DOHH2 (cell line): ENCODE results near the gene DQX1.

Source experiments
- H3F3A ChIP-seq: fragments of 200-600 bp; sonication (generic), shearing (Covaris generic); 2 replicates; pipeline ENCODE4 v1.6.0; 2016; ENCODE audit warnings: antibody characterized with exemption, mild to moderate bottlenecking; ENCODE audit not compliant: control insufficient read depth, insufficient read depth
- H3K27ac ChIP-seq: fragments of 200-600 bp; sonication (generic); 2 replicates; pipeline ENCODE4 v1.5.1; 2014; ENCODE audit warnings: low read depth, mild to moderate bottlenecking, low read length, moderate library complexity
- H3K27me3 ChIP-seq: fragments of 200-600 bp; sonication (generic); 2 replicates; pipeline ENCODE4 v1.6.1; 2014; ENCODE audit warnings: mild to moderate bottlenecking, low read length, mixed read lengths; ENCODE audit not compliant: control insufficient read depth
- H3K36me3 ChIP-seq: fragments of 200-600 bp; sonication (generic); 2 replicates; pipeline ENCODE4 v1.6.1; 2014; ENCODE audit warnings: mild to moderate bottlenecking, low read length, moderate library complexity, mixed read lengths; ENCODE audit not compliant: control insufficient read depth
- H3K4me1 ChIP-seq: fragments of 200-600 bp; sonication (generic); 2 replicates; pipeline ENCODE4 v1.6.1; 2014; ENCODE audit warnings: mild to moderate bottlenecking, low read length, mixed read lengths; ENCODE audit not compliant: control insufficient read depth
- H3K4me2 ChIP-seq: fragments of 200-600 bp; sonication (generic); 2 replicates; pipeline ENCODE4 v1.6.0; 2014; ENCODE audit warnings: mild to moderate bottlenecking, low read length, moderate library complexity
- H3K4me3 ChIP-seq: fragments of 200-600 bp; sonication (generic); 2 replicates; pipeline ENCODE4 v1.5.1; 2014; ENCODE audit warnings: mild to moderate bottlenecking, low read length, mixed read lengths
- H3K79me2 ChIP-seq: fragments of 200-600 bp; sonication (generic); 2 replicates; pipeline ENCODE4 v1.6.1; 2014; ENCODE audit warnings: mild to moderate bottlenecking, low read length, mixed read lengths; ENCODE audit not compliant: control insufficient read depth
- H3K9me2 ChIP-seq: fragments of 200-600 bp; sonication (generic); replicated peaks from 2 replicates; pipeline ENCODE4 v1.6.1; 2014; ENCODE audit warnings: mild to moderate bottlenecking, low read length, mixed read lengths; ENCODE audit not compliant: control insufficient read depth
- H3K9me3 ChIP-seq: fragments of 200-600 bp; sonication (generic); 2 replicates; pipeline ENCODE4 v1.6.1; 2014; ENCODE audit warnings: antibody characterized with exemption, low read length, mixed read lengths; ENCODE audit not compliant: control insufficient read depth, insufficient read depth
- H4K20me1 ChIP-seq: fragments of 200-600 bp; sonication (generic); 2 replicates; pipeline ENCODE4 v1.6.0; 2014; ENCODE audit warnings: low read depth, mild to moderate bottlenecking, antibody characterized with exemption, low read length, moderate library complexity; ENCODE audit not compliant: control insufficient read depth, insufficient read depth
- EZH2phosphoT487 ChIP-seq: fragments of 200-600 bp; sonication (generic); IDR thresholded peaks from 2 replicates; pipeline ENCODE4 v1.6.1; 2017; ENCODE audit warnings: borderline replicate concordance, mild to moderate bottlenecking, antibody characterized with exemption, low read length, moderate library complexity, mixed read lengths
- TF ChIP-seq, protein P1 (sequence below): fragments of 200-600 bp; sonication (generic); IDR thresholded peaks from one replicate; pipeline ENCODE4 v1.5.1; 2014; ENCODE audit warnings: antibody characterized with exemption, mild to moderate bottlenecking, low read depth, low read length; ENCODE audit not compliant: poor library complexity, severe bottlenecking

Gene DQX1

DNA sequence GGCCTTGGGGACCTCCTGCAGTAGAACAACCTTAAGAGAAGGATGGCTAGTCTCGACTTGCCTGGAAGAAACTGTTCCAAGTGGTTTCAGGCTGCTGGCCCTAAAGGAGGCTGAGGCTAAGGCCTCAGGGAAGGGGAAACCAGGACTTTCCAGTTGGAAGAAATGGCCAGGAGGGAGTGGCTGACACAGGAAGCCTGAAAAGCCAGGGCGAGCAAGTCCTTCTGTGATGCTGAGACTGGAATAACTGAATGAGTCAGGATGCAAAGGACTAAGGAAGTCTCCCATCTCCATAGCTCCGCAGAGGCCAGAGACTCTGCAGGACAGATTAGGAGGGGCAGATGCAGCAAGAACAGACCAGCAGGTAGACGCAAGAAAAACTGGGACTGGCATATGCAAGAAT lies 11.1 kb upstream of the DQX1 start:
- Histone ChIP-seq H3K4me1 (0 out of 2 replicates have a peak, but pooled peaks cover 3% of the 10 kb centered on the region), H3K9me2 (no peaks in the 10 kb centered on the region)

DNA sequence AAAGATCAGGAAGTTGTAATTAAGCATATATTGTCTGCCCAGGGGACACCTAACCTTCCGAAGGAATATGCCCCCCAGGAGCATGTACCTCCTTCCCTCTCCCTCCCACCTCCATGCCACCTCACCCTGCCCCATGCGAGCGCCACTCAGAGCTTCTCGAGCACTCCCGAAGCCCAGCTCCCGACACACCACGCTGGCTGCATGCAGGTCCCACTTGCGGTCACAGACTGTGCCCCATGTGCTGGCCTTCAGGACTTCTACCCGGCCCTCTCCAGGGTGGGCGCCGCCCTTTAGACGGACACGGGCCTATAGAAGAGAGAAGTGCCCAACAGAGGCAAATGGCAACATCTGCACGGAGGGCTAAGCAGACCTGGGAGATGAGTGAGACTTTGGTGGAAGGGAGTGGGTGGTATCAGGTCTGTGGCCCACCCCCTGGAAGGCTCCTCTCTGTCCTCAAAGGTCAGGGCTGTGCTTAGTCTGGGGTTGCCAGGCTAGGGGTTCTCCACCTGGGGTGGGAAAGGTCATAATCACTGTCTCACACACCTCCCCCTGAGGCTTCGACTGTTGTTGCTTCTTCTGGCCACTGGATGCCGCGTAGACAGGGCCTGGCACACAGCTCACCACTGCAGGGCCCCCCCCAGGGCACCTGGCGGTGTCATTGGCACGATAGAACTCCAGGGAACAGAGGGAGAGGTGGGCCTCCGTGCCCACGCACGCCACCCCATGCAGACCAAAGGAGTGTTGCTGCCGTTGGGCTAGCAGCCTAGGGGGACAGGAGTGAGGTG lies 10.3 kb upstream of the DQX1 start:
- Histone ChIP-seq H3K4me1 (peaks cover 10% of the 10 kb centered on the region), H3K27ac (no peak overlapping the region), H3K9me3 (no peaks in the 10 kb centered on the region), H3K36me3 (peaks cover 20% of the 10 kb centered on the region), H3K27me3 (peaks cover 25% of the 10 kb centered on the region), H3K4me3 (no peak overlapping the region), H3K4me2 (no peak overlapping the region), H4K20me1 (no peaks in the 10 kb centered on the region), H3F3A (peaks cover 7% of the 10 kb centered on the region; the same call in 1 of the 2 replicates), H3K79me2 (peaks cover 2% of the 10 kb centered on the region), H3K9me2 (no peaks in the 10 kb centered on the region)
- no peak for TF ChIP-seq EZH2phosphoT487
- TF ChIP-seq, protein P1, sequence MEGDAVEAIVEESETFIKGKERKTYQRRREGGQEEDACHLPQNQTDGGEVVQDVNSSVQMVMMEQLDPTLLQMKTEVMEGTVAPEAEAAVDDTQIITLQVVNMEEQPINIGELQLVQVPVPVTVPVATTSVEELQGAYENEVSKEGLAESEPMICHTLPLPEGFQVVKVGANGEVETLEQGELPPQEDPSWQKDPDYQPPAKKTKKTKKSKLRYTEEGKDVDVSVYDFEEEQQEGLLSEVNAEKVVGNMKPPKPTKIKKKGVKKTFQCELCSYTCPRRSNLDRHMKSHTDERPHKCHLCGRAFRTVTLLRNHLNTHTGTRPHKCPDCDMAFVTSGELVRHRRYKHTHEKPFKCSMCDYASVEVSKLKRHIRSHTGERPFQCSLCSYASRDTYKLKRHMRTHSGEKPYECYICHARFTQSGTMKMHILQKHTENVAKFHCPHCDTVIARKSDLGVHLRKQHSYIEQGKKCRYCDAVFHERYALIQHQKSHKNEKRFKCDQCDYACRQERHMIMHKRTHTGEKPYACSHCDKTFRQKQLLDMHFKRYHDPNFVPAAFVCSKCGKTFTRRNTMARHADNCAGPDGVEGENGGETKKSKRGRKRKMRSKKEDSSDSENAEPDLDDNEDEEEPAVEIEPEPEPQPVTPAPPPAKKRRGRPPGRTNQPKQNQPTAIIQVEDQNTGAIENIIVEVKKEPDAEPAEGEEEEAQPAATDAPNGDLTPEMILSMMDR: no peak

More for the DNA sequence above, 11.1 kb upstream of the DQX1 start:
- peaks cover 25% of the 10 kb centered on the region for H3K27me3 ChIP-seq
- H3K36me3 ChIP-seq: peaks cover 12% of the 10 kb centered on the region
- TF ChIP-seq EZH2phosphoT487: no peak
- TF ChIP-seq, protein P1: no peak
- no peak overlapping the region for H3K27ac ChIP-seq
- no peaks in the 10 kb centered on the region for H3K79me2 ChIP-seq
- no peak overlapping the region for H3K4me2 ChIP-seq
- H3F3A ChIP-seq: peaks cover under 1% of the 10 kb centered on the region; the same call in 1 of the 2 replicates
- H4K20me1 ChIP-seq: no peaks in the 10 kb centered on the region
- H3K4me3 ChIP-seq: no peak overlapping the region
- H3K9me3 ChIP-seq: no peaks in the 10 kb centered on the region

DNA sequence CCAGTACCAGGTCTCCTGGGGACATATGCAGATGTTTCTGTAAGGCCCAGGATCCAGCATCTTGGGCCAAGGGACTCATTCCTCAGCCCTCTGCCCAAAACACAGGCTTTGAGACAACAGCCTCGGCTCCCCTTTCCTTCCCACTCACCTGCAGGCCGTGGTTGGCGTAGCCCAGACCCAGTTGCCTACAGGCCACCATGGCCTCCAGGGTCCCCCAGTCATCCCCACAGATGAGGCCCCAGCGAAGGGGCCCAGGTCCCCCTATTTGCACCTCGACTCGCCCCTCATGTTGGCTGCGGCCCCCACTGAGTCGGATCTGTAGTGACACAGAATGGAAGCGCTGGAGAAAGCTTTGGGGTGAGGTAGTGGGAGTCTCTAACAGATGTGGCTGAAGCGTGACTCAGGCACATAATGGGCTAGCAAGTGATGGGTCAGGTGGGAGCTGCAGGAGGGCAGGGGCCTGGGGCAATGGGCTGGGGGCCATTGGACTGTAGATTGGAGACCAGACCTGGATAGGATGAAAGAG lies 9.5 kb upstream of the DQX1 start:
- Histone ChIP-seq H3K4me2 (no peak overlapping the region), H3K27me3 (peaks cover 25% of the 10 kb centered on the region), H3K4me3 (no peak overlapping the region), H3K9me3 (no peaks in the 10 kb centered on the region), H3K79me2 (peaks cover 10% of the 10 kb centered on the region), H3K4me1 (peaks cover 19% of the 10 kb centered on the region), H4K20me1 (no peaks in the 10 kb centered on the region), H3F3A (peaks cover 7% of the 10 kb centered on the region; the same call in 1 of the 2 replicates), H3K27ac (no peak overlapping the region), H3K9me2 (no peaks in the 10 kb centered on the region), H3K36me3 (peaks cover 27% of the 10 kb centered on the region)
- TF ChIP-seq, protein P1: no peak
- no peak for TF ChIP-seq EZH2phosphoT487
